H1 (cell line): ENCODE results near the gene MRFAP1L1. TPM values are rescaled to one million over a fixed set of nuclear protein-coding genes. Genes with fewer than 3 reads are reported as not detected.
"Not testable (repeated sequence)": the region's sequence is repeated elsewhere in the genome, so short reads cannot be mapped to it uniquely, and the experiment has no call there.

Source experiments
- CTCF ChIA-PET: fragments of 300-600 bp; sonication (Branson Sonifier 250); formaldehyde crosslinking; loops from one replicate; lab custom pipeline; 2021; ENCODE audit not compliant: partially characterized antibody; lab: Charles Lee
- POLR2A ChIA-PET: fragments of 300-600 bp; sonication (Branson Sonifier 250); formaldehyde crosslinking; loops from one replicate; lab custom pipeline; 2021; ENCODE audit warnings: inconsistent platforms; ENCODE audit not compliant: partially characterized antibody; lab: Charles Lee
- DNase-seq, 2 experiments: peaks; one replicate each; pipeline versions ENCODE4 v3.0.0 to v3.0.0-alpha.2; 2010 to 2022; ENCODE audit warnings: low spot score in 2 of 2, low read depth in 1 of 2, mixed read lengths in 1 of 2
- FAIRE-seq: peaks from 2 replicates; lab custom pipeline; 2011; peaks lifted over from hg19 to GRCh38; lab: Jason Lieb, UNC
- H2AFZ ChIP-seq: 2 replicates; pipeline ENCODE4 v1.8.1; 2012; ENCODE audit warnings: low read length, inconsistent platforms
- H2AK5ac ChIP-seq: 2 replicates; pipeline ENCODE4 v1.6.1; 2013; ENCODE audit warnings: low read depth, low read length
- H2BK120ac ChIP-seq: replicated peaks from 2 replicates; pipeline ENCODE3; 2013; ENCODE audit warnings: low read depth, low read length, inconsistent platforms
- H2BK12ac ChIP-seq: 2 replicates; pipeline ENCODE4 v1.6.1; 2013; ENCODE audit warnings: low read depth, low read length
- H2BK15ac ChIP-seq: 2 replicates; pipeline ENCODE4 v1.6.1; 2013; ENCODE audit warnings: low read length
- H2BK20ac ChIP-seq: 2 replicates; pipeline ENCODE4 v1.6.1; 2013; ENCODE audit warnings: low read length
- H2BK5ac ChIP-seq: 2 replicates; pipeline ENCODE4 v1.6.1; 2013; ENCODE audit warnings: low read depth, low read length
- H3K14ac ChIP-seq: 2 replicates; pipeline ENCODE4 v1.6.1; 2013; ENCODE audit warnings: inconsistent platforms; ENCODE audit not compliant: insufficient read length
- H3K18ac ChIP-seq: 2 replicates; pipeline ENCODE4 v1.6.1; 2013; ENCODE audit warnings: low read length; ENCODE audit errors: extremely low read depth
- H3K23ac ChIP-seq: 2 replicates; pipeline ENCODE4 v1.6.1; 2013; ENCODE audit warnings: inconsistent platforms; ENCODE audit not compliant: insufficient read length
- H3K23me2 ChIP-seq: 2 replicates; pipeline ENCODE4 v1.6.1; 2013; ENCODE audit warnings: low read depth, low read length
- H3K27ac ChIP-seq: 2 replicates; pipeline ENCODE4 v1.6.1; 2011; ENCODE audit warnings: low read depth, low read length, inconsistent platforms
- H3K27me3 ChIP-seq, 4 experiments: replicated peaks in 1 of 4; 1 replicate in 1 of 4; 2 replicates in 3 of 4; pipeline versions ENCODE4 v1.6.1 to v1.8.1; 2011 to 2013; ENCODE audit warnings: low read length in 3 of 4, mild to moderate bottlenecking in 3 of 4, inconsistent platforms in 2 of 4, mixed read lengths in 2 of 4, moderate library complexity in 1 of 4; ENCODE audit not compliant: control insufficient read depth in 3 of 4, insufficient read depth in 3 of 4; ENCODE audit errors: extremely low read depth in 1 of 4
- H3K36me3 ChIP-seq, 4 experiments: 2 replicates each; pipeline versions ENCODE4 v1.6.1 to v1.8.1; 2011 to 2013; ENCODE audit warnings: mild to moderate bottlenecking in 4 of 4, low read length in 3 of 4, moderate library complexity in 2 of 4, control low read depth in 1 of 4, inconsistent platforms in 1 of 4; ENCODE audit not compliant: insufficient read depth in 4 of 4, control insufficient read depth in 2 of 4
- H3K4ac ChIP-seq: replicated peaks from 2 replicates; pipeline ENCODE3; 2013; ENCODE audit warnings: low read length, low read depth, mixed read lengths, inconsistent platforms; ENCODE audit not compliant: insufficient read length
- H3K4me1 ChIP-seq, 4 experiments: replicated peaks in 1 of 4; 1 replicate in 1 of 4; 2 replicates in 3 of 4; pipeline versions ENCODE4 v1.6.1 to v1.8.1; 2011 to 2013; ENCODE audit warnings: low read length in 3 of 4, inconsistent platforms in 2 of 4, mixed read lengths in 1 of 4; ENCODE audit not compliant: insufficient read depth in 4 of 4, control insufficient read depth in 3 of 4
- H3K4me2 ChIP-seq, 2 experiments: 2 replicates each; pipeline versions ENCODE4 v1.6.1 to v1.8.1; 2011 to 2013; ENCODE audit warnings: low read depth in 2 of 2, low read length in 2 of 2, control low read depth in 1 of 2, inconsistent platforms in 1 of 2, mild to moderate bottlenecking in 1 of 2; ENCODE audit not compliant: insufficient read depth in 1 of 2
- H3K4me3 ChIP-seq, 4 experiments: fragments of 200-600, 300-600 bp in 1 of 4; sonication (generic), shearing (Covaris generic), sonication (Bioruptor Twin) in 1 of 4; 2 replicates each; pipeline versions ENCODE4 v1.5.1 to v1.8.1; 2011 to 2016; ENCODE audit warnings: low read length in 4 of 4, low read depth in 3 of 4, control low read depth in 2 of 4, inconsistent platforms in 2 of 4, mild to moderate bottlenecking in 2 of 4, mixed read lengths in 1 of 4, moderate library complexity in 1 of 4; ENCODE audit not compliant: insufficient read depth in 2 of 4; ENCODE audit errors: extremely low read depth in 1 of 4
- H3K56ac ChIP-seq: replicated peaks from 2 replicates; pipeline ENCODE3; 2013; ENCODE audit warnings: low read depth, mild to moderate bottlenecking, mixed read lengths, low read length, inconsistent platforms; ENCODE audit not compliant: insufficient read length
- H3K79me1 ChIP-seq: 2 replicates; pipeline ENCODE4 v1.6.1; 2013; ENCODE audit warnings: low read depth, low read length, control low read depth
- H3K79me2 ChIP-seq, 2 experiments: 2 replicates each; pipeline versions ENCODE4 v1.6.1 to v1.8.1; 2012 to 2013; ENCODE audit warnings: low read length in 2 of 2, mild to moderate bottlenecking in 2 of 2, inconsistent platforms in 1 of 2; ENCODE audit not compliant: insufficient read depth in 2 of 2, control insufficient read depth in 1 of 2
- H3K9ac ChIP-seq, 4 experiments: replicated peaks in 1 of 4; 1 replicate in 1 of 4; 2 replicates in 3 of 4; pipeline versions ENCODE4 v1.6.1 to v1.8.1; 2011 to 2013; ENCODE audit warnings: low read depth in 3 of 4, low read length in 3 of 4, control low read depth in 2 of 4, mild to moderate bottlenecking in 2 of 4, moderate library complexity in 2 of 4, inconsistent platforms in 1 of 4; ENCODE audit errors: extremely low read depth in 1 of 4
- H3K9me3 ChIP-seq, 2 experiments: 2 replicates each; pipeline versions ENCODE4 v1.6.1 to v1.8.1; 2012 to 2013; ENCODE audit warnings: mild to moderate bottlenecking in 2 of 2, moderate library complexity in 2 of 2, control low read depth in 1 of 2, inconsistent platforms in 1 of 2, low read depth in 1 of 2, low read length in 1 of 2, mixed read lengths in 1 of 2; ENCODE audit not compliant: insufficient read depth in 2 of 2
- H4K20me1 ChIP-seq, 2 experiments: replicated peaks in 1 of 2; 2 replicates each; pipeline versions ENCODE3 to v1.8.1; 2011 to 2013; ENCODE audit warnings: inconsistent platforms in 2 of 2, low read length in 2 of 2, mild to moderate bottlenecking in 1 of 2; ENCODE audit not compliant: insufficient read depth in 2 of 2, control insufficient read depth in 1 of 2
- H4K5ac ChIP-seq: 2 replicates; pipeline ENCODE4 v1.6.1; 2013; ENCODE audit warnings: low read length, low read depth, mixed read lengths, inconsistent platforms; ENCODE audit not compliant: insufficient read length
- H4K8ac ChIP-seq: 2 replicates; pipeline ENCODE4 v1.8.0; 2013; ENCODE audit warnings: mild to moderate bottlenecking, moderate library complexity, low read length, inconsistent platforms; ENCODE audit not compliant: insufficient read depth; ENCODE audit errors: extremely low read depth
- H4K91ac ChIP-seq: replicated peaks from 2 replicates; pipeline ENCODE3; 2013; ENCODE audit warnings: low read length, mixed read lengths, inconsistent platforms; ENCODE audit not compliant: insufficient read length
- WGBS, 2 experiments: shearing (Covaris generic) in 1 of 2; methylation state at CpG; one replicate each; pipeline versions ENCODE4 v1.1.6 to v1.1.7; 2013 to 2015; ENCODE audit warnings: low lambda C conversion rate in 2 of 2, mixed read lengths in 2 of 2, inconsistent platforms in 1 of 2, low coverage in 1 of 2, missing lambda C conversion rate in 1 of 2; ENCODE audit not compliant: insufficient replicate concordance in 2 of 2, insufficient coverage in 1 of 2, insufficient read length in 1 of 2; ENCODE audit errors: extremely low coverage in 1 of 2, missing lambda C conversion rate in 1 of 2; 5-methylcytosine and 5-hydroxymethylcytosine counted together
- polyA plus RNA-seq, 7 experiments: library from polyadenylated mRNA; depleted of rRNA in 3 of 7; stranded (reverse) in 5 of 7; unstranded in 2 of 7; fragments of >200 nt in 5 of 7; fragments of 200-250 nt in 2 of 7; gene quantifications; 1 replicate in 5 of 7; 2 replicates in 1 of 7; 4 replicates in 1 of 7; pipeline versions ENCODE4 v1.2.1 to v1.2.3, GENCODE V29; 2011 to 2013; ENCODE audit warnings: missing spikeins in 2 of 7, mixed read lengths in 2 of 7
- total RNA-seq: library from RNA; stranded (reverse); fragmentation: NEBNext Ultra II Directional; extraction: Animal tissue kit (Norgen Biotek cat#: 25700); gene quantifications from 2 replicates; pipeline ENCODE4 v1.2.1, GENCODE V29; 2021

MRFAP1L1 gene
- total and polyA plus RNA-seq, 2 of the 8 experiments (the other 6 are each of a cell fraction or from before 2014, with no cell fraction given): 26.8 to 54.3 TPM

DNA sequence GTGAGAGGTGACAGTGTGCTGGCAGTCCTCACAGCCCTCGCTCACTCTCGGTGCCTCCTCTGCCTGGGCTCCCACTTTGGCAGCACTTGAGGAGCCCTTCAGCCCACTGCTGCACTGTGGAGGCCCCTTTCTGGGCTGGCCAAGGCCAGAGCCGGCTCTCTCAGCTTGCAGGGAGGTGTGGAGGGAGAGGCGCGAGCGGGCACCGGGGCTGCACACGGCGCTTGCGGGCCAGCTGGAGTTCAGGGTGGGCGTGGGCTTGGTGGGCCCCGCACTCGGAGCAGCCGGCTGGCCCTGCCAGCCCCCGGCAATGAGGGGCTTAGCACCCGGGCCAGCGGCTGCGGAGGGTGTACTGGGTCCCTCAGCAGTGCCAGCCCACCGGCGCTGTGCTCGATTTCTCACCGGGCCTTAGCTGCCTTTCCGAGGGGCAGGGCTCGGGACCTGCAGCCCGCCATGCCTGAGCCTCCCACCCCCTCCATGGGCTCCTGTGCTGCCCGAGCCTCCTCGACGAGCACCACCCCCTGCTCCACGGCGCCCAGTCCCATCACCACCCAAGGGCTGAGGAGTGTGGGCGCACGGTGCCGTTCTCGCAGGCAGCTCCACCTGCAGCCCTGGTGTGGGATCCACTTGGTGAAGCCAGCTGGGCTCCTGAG, 37.0 kb downstream of the MRFAP1L1 start:
- not testable (repeated sequence) for DNase-seq, H3K56ac ChIP-seq, FAIRE-seq, H2AFZ ChIP-seq, H3K4me1 ChIP-seq, H3K9me3 ChIP-seq, H4K5ac ChIP-seq, H3K27ac ChIP-seq, H3K4me3 ChIP-seq, H2BK12ac ChIP-seq, H3K14ac ChIP-seq, H2BK120ac ChIP-seq, H3K23ac ChIP-seq, H3K18ac ChIP-seq, H3K27me3 ChIP-seq, H3K23me2 ChIP-seq, H3K4ac ChIP-seq, H2BK5ac ChIP-seq, H4K8ac ChIP-seq, H2AK5ac ChIP-seq, H3K9ac ChIP-seq, H2BK15ac ChIP-seq, H2BK20ac ChIP-seq, H4K91ac ChIP-seq
- H3K79me1 ChIP-seq: peaks cover 12% of the 10 kb centered on the region
- H4K20me1 ChIP-seq: peaks cover 14 to 21% of the 10 kb centered on the region in 2 experiments
- WGBS, 2 experiments: 97% methylated on average over 25 of the region's 34 CpGs; no CpG with 5 or more reads in 1 of the 2 experiments
- peaks cover 8 to 15% (median 11%) of the 10 kb centered on the region in 4 experiments; a peak in 6 of 8 replicates for H3K36me3 ChIP-seq
- ChIA-PET POLR2A (interaction anchor here (0.6 to 4.0 kb wide), 14 partner anchors 10 to 1316 kb away, joined by 3 to 36 read pairs (median 6); partner anchors contain the start of genes BLOC1S4, MAN2B2 and MRFAP1), CTCF (interaction anchor here (1.0 to 3.9 kb wide), 4 partner anchors 8 to 29 kb away, joined by 3 to 29 read pairs (median 8); no protein-coding TSS in a partner anchor)
- peak overlapping the region in 1 of 2 experiments; percentile 92; a peak in 1 of 4 replicates for H3K4me2 ChIP-seq
- peaks cover 0 to 29% of the 10 kb centered on the region in 2 experiments; a peak in 3 of 4 replicates for H3K79me2 ChIP-seq
